NCI-H1694 treated with DMSO at 0.1 percent for 48 hours (cell line): ENCODE results near the gene CCDC15.

Experiments used
- DNase-seq: peaks from one replicate; lab custom pipeline; 2025; lab: John Stamatoyannopoulos, UW

The CCDC15 gene, protein sequence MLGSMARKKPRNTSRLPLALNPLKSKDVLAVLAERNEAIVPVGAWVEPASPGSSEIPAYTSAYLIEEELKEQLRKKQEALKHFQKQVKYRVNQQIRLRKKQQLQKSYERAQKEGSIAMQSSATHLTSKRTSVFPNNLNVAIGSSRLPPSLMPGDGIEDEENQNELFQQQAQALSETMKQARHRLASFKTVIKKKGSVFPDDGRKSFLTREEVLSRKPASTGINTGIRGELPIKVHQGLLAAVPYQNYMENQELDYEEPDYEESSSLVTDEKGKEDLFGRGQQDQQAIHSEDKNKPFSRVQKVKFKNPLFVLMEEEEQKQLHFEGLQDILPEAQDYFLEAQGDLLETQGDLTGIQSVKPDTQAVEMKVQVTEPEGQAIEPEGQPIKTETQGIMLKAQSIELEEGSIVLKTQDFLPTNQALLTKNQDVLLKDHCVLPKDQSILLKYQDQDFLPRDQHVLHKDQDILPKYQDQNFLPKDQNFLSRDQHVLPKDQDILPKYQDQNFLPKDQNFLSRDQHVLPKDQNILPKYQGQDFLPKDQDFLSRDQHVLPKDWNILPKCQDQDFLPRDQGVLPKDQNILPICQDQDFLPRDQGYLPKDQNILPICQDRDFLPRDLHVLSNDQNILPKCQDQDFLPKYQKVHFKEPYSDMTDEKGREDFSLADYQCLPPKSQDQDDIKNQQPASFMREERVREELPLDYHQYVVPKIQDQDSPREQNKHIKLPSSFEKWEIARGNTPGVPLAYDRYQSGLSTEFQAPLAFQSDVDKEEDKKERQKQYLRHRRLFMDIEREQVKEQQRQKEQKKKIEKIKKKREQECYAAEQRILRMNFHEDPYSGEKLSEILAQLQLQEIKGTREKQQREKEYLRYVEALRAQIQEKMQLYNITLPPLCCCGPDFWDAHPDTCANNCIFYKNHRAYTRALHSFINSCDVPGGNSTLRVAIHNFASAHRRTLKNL

DNA sequence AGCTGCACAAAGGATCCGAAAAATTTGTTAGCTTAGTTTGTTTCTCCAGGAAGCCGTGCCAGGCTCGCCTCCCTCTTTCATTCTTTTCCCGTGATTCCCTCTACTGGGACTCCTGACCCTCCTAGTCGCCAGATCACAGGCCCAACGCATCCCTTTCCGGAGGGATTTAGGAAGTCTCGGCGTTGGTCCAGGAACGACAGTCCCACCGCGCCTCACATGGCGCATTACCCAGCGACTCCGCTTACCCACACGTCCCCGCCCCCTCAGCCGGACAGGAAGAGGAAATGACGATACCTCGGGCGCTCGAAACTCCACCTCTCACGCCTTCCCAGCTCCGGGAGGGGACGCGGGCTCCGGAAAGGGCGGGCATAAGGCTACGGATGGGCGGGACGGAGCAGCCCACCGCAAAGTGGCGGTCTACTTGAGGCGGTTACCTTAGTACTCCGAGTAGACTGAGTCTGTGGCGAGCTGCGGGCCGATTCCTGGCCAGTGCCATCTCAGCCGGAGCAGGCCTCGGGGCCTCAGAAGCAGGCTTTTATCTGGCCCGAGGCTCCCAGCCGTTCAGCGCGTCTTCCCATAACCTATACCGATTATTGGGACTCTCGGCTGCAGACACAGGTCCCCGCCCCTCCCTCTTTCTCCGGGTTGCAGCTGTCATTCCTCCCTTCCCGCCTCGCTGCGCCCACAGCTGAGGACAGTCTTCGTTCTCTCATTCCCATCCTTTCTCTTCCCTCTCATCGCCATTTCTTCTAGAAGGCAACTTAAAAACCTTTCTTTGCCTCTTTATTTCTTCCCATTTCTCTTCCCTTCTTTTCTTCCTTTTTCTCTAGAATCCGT lies at the start of gene CCDC15:
Gene CCDC15 (plus strand): TSS at position 450 of the 837 bp plus-strand sequence. CDS start 531 bp downstream, outside the sequence.
- peak; percentile 75 for DNase-seq

DNA sequence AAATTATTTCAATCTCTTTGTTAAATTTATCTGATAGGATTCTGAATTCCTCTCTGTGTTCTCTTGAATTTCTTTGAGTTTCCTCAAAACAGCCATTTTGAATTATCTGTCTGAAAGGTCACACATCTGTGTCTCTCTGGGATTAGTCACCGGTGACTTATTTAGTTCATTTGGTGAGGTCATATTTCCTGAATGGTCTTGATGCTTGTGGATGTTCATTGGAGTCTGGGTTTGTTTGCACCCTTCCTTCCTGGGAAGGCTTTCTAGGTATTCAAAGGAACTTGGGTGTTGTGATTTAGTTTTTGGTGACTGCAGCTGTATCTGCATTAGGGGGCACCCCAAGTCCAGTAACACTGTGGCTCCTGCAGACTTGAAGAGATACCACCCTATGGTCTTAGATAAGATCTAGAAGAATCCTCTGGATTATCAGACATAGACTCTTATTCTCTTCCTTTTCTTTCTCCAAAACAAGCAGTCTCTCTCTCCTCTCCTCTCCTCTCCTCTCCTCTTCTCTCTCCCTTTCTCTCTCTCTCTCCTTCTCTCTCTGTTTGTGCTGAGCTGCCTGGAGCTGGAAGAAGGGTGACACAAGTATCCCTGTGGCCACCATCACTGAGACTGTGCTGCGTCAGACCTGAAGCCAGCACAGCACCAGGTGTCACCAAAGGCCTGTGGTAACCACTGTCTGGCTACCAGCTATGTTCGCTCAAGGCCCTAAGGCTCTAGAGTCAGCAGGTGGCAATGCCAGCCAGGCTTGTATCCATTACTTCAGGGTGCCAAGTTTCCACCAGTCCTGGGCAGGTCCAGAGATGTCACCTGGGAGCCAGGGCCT lies 38.2 kb upstream of the CCDC15 start:
- no peak for DNase-seq

DNA sequence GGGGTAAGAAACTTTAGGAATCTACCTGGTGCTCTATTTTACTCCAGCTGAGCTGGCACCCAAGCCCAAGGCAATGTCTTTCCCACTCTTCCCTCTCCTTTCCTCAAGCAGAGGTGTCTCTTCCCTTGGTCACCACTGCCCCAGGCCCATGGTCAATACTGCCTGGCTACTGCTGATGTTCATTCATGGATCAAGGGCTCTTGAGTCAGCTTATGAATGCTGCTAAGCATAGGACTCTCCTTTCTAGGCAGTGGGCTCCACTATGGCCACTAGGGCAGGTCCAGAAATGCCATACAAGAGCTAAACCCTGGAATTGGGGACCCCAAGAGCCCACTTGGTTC lies 37.7 kb upstream of the CCDC15 start:
- DNase-seq, result no peak

DNA sequence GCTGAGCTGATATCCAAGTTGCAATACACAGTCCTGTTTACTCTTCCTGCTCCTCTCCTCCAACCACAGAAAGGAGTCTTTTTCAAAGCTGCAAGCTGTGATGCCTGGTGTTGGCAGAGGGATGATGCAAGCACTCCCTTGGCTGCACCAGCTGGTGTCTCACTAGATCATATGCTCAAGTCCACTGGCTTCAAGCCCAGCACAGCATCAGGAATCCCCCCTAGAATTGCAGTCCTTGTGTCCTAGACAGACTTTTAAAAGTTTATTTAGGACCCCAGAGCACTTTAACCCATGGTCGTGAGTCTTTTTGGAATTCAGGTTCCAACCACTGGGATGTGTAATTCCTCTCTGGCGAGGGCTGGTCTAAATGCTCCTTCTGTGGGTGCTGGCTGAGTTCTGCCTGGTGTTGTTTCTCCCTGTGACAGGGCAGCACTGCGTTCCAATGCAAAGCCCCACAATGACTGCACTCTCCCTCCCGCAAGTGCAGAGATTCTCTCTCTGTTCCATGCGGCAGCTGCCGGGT lies 36.8 kb upstream of the CCDC15 start:
- DNase-seq, result peak; percentile 42

DNA sequence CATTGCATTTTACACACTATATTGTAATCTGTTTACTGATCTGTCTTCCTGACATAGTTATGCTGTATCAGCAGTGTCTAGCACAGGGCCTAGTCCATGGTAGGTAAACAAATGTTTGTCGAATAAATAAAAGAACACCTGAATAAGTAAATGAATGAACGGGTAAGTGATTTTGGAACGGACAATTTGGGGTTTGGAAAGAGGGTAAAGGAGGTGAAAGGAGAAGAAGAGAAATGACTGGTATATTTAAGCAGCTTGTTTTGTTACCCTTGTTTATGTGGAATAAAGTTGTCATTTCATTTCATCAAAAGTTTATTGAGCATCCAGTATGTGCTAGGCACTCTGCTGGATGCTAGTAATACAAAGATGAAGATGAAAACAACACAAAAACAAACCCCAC lies 35.1 kb upstream of the CCDC15 start, which contains the start of gene HEPN1:
Gene HEPN1 (plus strand): TSS at position 301 of the 400 bp plus-strand sequence.
- DNase-seq, result no peak

DNA sequence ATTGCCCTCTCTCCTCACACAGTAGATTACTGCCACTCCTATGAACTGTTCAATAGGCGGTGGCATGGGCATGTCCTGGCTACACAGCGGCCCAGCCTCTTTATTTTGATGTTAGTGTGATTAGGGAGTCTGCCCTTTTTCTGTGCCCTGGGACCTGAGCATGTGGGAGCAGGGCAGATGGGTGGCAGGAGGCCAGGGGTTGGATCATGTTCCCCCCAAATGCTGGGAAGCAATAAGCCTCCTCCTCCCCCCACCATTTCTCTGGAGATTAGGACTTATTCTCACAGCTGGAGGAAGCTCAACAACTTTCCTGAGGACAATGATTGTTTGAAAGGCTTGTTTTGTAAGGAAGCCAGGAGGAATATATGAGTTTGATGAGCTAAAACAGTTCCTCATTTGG lies 34.1 kb upstream of the CCDC15 start:
- DNase-seq, result no peak

DNA sequence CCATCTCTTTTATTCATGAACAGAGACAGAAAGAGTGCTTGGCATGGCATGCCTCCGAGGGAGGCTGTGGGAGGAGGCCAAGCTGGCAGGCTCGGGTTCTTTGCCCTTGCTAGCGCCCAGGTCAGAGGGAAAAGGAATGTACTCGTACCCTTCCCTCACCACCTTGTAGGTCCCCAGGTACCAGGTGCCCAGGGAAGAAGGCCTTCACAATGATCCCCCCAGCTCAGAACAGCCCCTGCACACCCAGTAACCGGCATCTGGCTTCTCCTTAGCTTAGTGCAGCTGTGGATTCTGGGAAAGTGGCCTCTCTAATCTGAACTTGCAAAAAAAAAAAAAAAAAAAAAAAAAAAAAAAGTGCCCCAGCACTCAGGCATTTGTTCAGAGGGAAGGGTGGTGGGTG lies 33.6 kb upstream of the CCDC15 start:
- DNase-seq, result no peak

DNA sequence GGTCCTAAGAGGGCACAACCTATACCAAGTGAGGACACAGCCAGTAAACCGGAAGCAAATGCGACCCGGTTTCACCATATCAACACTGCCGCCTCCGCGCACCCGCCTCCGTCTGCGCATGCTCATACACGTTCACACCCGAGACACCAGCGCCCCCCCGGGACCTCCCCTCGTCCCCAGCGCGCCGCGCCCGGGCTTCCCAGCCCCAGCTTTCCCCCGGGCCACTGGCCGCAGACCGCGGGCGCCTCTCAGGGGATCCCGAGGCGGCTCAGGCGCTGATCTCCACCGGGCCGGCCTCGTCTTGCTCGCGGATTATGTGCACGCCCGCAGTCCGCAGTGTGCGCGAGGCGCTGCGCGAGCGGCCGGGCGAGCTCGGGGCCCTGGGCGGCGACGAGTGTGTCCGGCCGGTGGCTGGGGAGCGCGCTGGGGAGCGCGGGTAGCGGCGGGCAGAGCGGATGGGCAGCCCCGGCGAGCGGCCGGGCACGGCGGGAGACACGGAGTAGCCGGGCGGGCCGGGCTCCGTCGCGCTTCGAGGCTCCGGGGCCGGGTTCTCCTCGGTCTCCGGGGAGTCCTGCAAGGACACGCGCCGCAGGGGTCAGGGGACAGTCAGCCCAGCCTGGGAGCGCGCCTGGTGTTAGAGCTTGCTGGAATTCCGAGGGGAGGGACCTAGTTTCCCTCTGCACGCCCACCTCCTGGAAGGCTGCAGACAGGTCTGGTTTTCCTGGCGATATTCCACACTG lies 33.0 kb upstream of the CCDC15 start:
- DNase-seq, result no peak

DNA sequence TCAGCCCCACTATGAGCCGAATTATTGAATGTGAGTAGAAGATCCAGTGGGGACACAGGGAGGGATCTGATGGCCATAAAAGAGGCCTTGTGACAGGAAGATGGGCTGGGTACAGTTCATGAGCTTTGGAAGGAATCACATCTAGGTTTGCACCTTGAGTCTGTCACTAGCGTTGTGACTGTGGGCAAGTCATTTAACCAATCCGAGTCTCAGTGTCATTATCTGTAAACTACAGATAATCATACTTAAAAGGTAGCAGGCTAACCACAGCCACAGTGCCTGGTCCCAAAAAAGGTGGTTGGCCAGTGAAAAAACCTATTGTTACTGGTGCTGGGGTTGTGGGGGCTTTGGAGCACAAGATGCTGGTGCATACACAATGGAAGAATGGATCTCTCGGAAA lies 31.2 kb upstream of the CCDC15 start:
- DNase-seq, result no peak

DNA sequence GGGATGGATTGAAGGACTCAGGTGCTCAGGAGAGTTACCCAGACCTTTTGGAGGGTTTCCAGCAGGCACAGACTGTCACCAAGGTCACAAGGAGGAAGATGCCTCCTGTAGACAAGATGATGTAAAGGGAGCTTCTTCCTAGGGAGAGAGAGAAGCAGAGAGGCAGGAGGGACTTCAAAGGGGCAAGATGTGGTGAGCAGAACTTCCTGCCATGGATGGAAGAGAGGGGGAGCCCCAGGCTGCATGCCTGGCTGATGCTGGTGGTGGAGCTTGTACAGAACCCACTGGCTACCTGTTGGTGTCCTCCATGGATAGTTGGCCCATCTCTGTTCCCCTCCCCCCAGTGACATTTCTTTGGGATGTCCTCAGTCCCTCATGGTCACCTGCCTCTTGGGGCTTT lies 30.7 kb upstream of the CCDC15 start:
- no peak for DNase-seq

DNA sequence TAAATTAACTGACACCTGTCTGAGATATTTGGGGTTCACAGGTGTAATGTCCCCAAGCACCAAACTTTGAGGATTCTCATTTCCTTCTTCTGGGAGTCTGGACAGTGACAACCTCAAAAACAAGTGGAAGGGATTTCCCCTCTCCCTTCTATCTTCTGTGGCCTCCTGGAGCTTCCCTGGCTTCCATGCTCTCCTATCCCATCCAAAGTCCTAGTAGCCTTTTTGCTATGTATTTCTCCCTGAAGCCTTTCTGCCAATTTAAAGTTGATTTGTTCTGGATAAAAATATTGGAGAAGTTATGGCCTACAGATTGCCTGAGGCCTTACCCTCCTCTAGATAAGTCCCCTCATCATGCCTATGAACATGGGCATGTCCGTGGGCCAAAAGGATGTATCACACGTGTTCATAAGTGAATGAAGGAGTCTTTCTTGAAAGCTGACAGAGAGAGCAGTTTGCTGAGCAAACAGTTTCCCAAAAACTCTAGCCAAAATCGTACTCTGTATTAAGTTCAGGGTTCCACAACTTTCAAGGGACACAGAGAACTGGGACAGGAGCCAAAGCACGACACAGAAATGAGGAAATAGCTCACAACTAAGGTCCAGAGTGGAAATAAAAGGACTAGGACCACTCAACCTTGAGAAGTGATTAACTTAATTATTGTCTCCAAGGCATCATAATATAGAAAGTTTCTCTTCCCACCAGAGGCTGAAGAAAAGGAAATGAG lies 24.9 kb upstream of the CCDC15 start:
- DNase-seq, result no peak

DNA sequence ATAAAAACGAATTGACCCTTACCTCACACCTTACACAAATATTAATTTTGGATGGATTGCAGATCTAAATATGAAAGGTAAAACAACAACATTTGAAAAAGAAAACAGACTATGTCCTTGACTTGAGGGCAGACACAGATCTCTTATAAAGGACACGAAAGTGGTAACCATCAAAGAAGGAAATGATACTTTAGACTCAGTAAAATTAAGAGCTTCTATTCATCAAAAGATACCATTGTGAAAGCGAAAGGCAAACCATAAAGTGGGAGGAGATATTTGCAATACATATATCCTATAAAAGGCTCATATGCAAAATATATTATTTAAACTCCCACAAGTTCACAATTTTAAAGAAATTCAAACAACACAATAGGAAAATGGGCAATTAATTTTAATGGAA lies 23.2 kb upstream of the CCDC15 start:
- no peak for DNase-seq

DNA sequence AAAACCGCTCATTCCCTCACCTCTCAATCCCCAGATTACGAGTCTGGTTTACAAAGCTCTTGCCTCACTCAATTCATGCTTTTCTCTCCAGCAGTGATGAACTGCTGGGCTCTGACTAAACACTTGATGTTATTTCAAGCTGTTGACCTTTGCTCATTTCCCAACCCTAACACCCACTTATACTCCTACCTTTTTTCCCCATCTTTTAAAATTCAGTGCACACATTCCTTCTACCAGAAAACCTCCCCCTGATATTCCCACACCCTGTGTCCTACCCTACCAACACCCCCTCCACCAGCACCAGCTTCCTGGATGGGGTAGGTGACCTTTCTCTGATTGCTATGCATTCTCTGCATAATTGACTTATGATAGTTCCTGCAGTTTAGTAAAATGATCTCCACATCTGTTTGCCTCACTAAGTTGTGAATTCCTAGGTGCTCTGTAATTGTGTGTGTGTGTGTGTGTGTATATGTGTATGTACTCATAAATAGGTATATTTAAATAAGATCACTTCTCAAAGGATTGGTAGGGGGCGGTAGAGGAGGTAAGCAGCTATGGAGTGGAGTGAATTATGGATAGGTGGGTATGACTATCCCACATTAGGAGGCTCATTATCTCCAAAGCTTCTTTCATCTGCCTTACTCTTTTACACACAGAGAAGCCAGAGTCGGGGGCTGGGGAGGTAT lies 19.0 kb upstream of the CCDC15 start:
- no peak for DNase-seq

DNA sequence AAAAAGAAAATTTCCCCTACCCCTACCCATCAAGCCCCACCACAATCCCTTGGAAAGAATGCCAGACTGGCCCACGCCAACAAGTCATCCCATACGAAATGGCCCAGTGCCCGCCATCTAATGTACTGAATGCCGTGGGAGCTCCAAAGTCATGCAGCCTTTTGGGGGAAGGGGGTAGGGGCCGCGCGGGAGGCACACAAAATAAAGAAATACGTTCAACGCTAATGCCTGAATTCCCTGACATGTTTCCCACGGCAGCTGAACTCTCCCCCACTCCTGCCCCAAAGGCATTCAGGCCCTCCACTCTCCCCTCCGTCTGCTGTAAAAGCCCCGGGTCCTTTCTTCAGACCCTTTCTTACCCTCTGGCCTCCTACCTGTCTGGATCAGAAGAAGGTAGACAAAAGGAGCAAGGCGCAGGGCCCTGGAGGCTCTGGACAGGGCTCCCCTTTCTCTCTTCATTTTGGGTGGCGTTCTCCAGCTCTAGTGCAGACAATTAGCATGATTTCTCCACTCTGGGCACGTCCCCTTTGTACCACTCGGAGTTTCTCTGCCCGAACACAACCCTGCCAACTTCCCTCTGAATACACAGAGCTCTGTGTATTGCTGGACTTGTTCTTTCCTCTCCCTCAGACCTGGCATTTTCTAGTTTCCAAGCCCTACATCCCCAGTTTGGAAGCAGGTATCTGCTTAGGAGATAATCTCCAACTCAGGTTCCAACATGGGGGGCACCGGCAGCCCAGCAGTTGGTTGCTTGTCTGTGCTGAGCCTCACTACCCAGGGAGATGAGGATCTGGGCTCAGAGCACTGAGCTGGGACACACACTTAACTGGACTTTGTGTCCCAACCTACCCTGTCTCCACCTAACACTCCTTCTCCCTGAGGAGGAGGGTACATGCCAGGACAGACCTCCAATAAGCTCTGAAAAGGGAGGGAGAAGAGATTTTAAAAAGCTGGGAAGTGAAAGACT lies 18.2 kb upstream of the CCDC15 start, which contains the start of gene HEPACAM:
Gene HEPACAM (minus strand): TSS at position 500 of the 967 bp plus-strand sequence. CDS start 41 bp downstream, at position 459.
- DNase-seq, result no peak

DNA sequence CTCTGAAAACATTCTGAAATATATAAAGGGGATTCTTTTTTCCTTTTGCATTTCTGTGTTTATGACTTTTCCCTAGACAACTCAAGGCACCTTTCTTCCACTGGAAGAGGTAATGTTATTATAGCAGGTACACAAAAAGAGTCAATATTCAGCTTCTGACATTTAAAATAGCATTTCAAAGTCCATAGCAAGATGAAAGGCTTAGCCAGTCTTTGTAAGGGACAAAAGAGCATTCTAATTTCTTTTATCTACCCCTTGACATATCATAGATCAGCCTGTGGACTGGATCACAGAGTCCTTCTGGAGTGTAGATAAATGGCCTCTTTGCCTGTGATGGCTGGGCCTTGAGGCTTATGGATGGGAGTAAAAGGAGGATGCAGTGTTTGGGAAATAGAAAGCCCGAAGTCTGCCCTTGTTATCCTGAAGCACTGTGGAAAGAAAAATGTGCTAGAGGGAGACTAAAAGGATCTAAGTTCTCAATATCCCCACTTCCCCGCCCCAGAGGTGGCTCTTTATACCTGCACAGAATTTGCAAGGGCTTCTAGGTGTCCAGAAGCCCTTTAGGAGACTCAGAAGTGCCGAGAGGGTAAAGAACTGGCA lies 16.6 kb upstream of the CCDC15 start:
- DNase-seq, result no peak

DNA sequence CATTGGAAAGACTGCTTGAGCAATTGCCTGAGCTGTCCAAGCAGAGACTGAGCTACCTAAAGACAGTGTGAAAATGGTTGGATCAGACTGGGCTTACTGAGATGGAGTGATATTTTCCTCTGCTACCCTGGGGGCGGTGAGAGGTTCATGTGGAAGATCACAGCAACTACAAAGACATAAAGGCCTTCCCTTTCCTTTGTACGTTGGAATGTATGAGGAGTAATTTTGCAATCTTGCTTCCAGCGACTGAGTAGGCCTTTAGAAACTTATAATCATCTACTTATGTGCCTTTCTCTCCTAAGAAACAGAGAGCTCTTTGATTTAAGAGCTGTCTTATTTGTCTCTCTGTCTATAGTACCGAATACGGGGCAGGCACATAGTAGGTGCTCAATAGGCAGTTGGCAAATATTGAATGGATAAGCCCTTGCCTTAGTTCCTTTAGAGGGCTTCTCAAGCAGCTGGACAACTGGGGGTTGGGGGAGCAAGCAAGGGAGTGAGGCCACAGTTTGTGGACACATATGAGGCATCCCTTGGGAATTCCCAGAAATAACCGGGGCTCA lies 15.7 kb upstream of the CCDC15 start:
- DNase-seq, result no peak

DNA sequence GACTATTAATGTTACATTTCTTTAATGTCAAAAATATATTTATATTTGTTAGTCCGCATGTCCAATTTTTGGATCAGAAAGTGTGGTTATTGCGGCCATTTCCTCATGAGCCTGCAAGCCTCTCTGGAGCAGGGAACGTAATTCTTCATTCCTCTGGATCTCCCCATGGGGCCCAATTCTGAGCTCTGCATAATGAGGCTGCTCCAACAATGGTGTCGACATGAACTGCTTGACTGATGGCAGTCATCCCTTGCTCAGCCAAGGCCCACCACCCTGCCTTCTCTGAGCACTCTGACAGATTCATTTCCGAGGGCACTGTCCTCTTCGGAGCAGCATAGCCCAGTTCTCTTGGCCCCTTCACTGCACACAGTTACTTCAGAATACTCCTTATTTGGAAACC lies 15.0 kb upstream of the CCDC15 start:
- no peak for DNase-seq
